ENCODE data around the gene PTPRN2. TPM values are rescaled to one million over a fixed set of nuclear protein-coding genes. Genes with fewer than 3 reads are reported as not detected.

Gene PTPRN2
- total and polyA plus RNA-seq, 2 of the 8 experiments (the other 6 are each of a cell fraction or from before 2014, with no cell fraction given) = 2.6 to 4.5 TPM

GRCh38 chr7:157863906-157864810, 723.5 kb downstream of the PTPRN2 start:
- Histone ChIP-seq H3K14ac (ENCODE audit: insufficient read length) (no peak overlapping the region), H4K20me1 (replicated peaks in 1 of 2; ENCODE audit: control insufficient read depth in 1 of 2, insufficient read depth in 2 of 2, low read length in 2 of 2) (peaks cover 0 to 2% of the 10 kb centered on the region in 2 experiments), H2BK15ac (ENCODE audit: low read length) (no peak overlapping the region), H3K56ac (replicated peaks; ENCODE audit: insufficient read length, low read depth, low read length) (no peak overlapping the region), H3K23me2 (ENCODE audit: low read depth, low read length) (no peaks in the 10 kb centered on the region), H3K18ac (ENCODE audit: extremely low read depth, low read length) (no peak overlapping the region), H3K4me1 (replicated peaks in 1 of 4; ENCODE audit: control insufficient read depth in 3 of 4, insufficient read depth in 4 of 4, low read length in 3 of 4) (no peaks in the 10 kb centered on the region; a peak in 1 of 7 replicates), H3K4ac (replicated peaks; ENCODE audit: insufficient read length, low read depth, low read length) (no peak overlapping the region), H2BK5ac (ENCODE audit: low read depth, low read length) (no peak overlapping the region), H3K23ac (ENCODE audit: insufficient read length) (no peak overlapping the region), H2BK120ac (replicated peaks; ENCODE audit: low read depth, low read length) (no peak overlapping the region), H3K27me3 (replicated peaks in 1 of 4; ENCODE audit: control insufficient read depth in 3 of 4, extremely low read depth in 1 of 4, insufficient read depth in 3 of 4, low read length in 3 of 4) (no peaks in the 10 kb centered on the region), H3K27ac (ENCODE audit: low read depth, low read length) (no peak overlapping the region), H3K4me3 (ENCODE audit: extremely low read depth in 1 of 4, insufficient read depth in 2 of 4, low read depth in 3 of 4, low read length in 4 of 4) (no peak overlapping the region), H3K79me1 (ENCODE audit: low read depth, low read length) (no peaks in the 10 kb centered on the region), H3K4me2 (ENCODE audit: insufficient read depth in 1 of 2, low read depth in 2 of 2, low read length in 2 of 2) (no peak overlapping the region), H2AFZ (ENCODE audit: low read length) (no peak overlapping the region), H3K9ac (replicated peaks in 1 of 4; ENCODE audit: extremely low read depth in 1 of 4, low read depth in 3 of 4, low read length in 3 of 4) (no peak overlapping the region), H2AK5ac (ENCODE audit: low read depth, low read length) (no peak overlapping the region), H2BK12ac (ENCODE audit: low read depth, low read length) (no peak overlapping the region), H3K36me3 (ENCODE audit: control insufficient read depth in 2 of 4, insufficient read depth in 4 of 4, low read length in 3 of 4) (no peaks in the 10 kb centered on the region), H4K5ac (ENCODE audit: insufficient read length, low read depth, low read length) (no peak overlapping the region), H3K9me3 (ENCODE audit: insufficient read depth in 2 of 2, low read depth in 1 of 2, low read length in 1 of 2) (peaks cover 11 to 12% of the 10 kb centered on the region in 2 experiments; a peak in 2 of 4 replicates), H4K8ac (ENCODE audit: extremely low read depth, insufficient read depth, low read length) (peak overlapping the region; percentile 59), H3K79me2 (ENCODE audit: control insufficient read depth in 1 of 2, insufficient read depth in 2 of 2, low read length in 2 of 2) (no peaks in the 10 kb centered on the region), H2BK20ac (ENCODE audit: low read length) (no peak overlapping the region), H4K91ac (replicated peaks; ENCODE audit: insufficient read length, low read length) (no peak overlapping the region)
- ChIA-PET POLR2A (ENCODE audit: partially characterized antibody) (no interaction called here), CTCF (ENCODE audit: partially characterized antibody) (interaction anchor here (1.4 to 1.5 kb wide), 2 partner anchors 8 to 11 kb away, joined by 3 to 4 read pairs; no protein-coding TSS in a partner anchor)
- WGBS, 2 experiments (ENCODE audit: extremely low coverage in 1 of 2, insufficient coverage in 1 of 2, insufficient read length in 1 of 2, insufficient replicate concordance in 2 of 2, low coverage in 1 of 2, low lambda C conversion rate in 2 of 2, missing lambda C conversion rate in 1 of 2) = 88% methylated on average over 31 of the region's 31 CpGs; no CpG with 5 or more reads in 1 of the 2 experiments
- FAIRE-seq (no peak), DNase-seq (ENCODE audit: low read depth in 1 of 2, low spot score in 2 of 2) (no peak)
- TF ChIP-seq EGR1 (IDR thresholded peaks at IDR 0.05; ENCODE audit: borderline replicate concordance, low read depth, low read length) (peak; percentile 30; the same call in 1 of the 2 replicates), KDM4A (IDR thresholded peaks at IDR 0.05; ENCODE audit: low read depth, low read length, severe bottlenecking) (no peak), RAD21 (IDR thresholded peaks at IDR 0.05 in 1 of 2, conservative IDR thresholded peaks at IDR 0.05 in 1 of 2; ENCODE audit: low read depth in 2 of 2, low read length in 2 of 2) (peak; percentile 15 to 38; a peak in 2 of 4 replicates), CTCF (IDR thresholded peaks at IDR 0.05; ENCODE audit: control extremely low read depth in 1 of 3, insufficient read depth in 1 of 3, low read depth in 1 of 3, low read length in 3 of 3) (peak in 1 of 3 experiments; percentile 0; a peak in 1 of 4 replicates), CTBP2 (IDR thresholded peaks at IDR 0.05; ENCODE audit: borderline replicate concordance, insufficient read depth, insufficient read length, low read length) (no peak), PHF8 (conservative IDR thresholded peaks at IDR 0.05; ENCODE audit: low read depth, low read length) (no peak)

All from H1 (cell line).